GM10248 (cell line): Measurements from ENCODE around the gene CDH2.

Experiments used
- CTCF ChIA-PET: fragments of 300-600 bp; sonication (Branson Sonifier 250); formaldehyde crosslinking; extraction: SDS; loops from one replicate; lab custom pipeline; 2021; ENCODE audit warnings: antibody characterized with exemption; lab: Yijun Ruan, JAX
- POLR2A ChIA-PET: fragments of 350-650 bp; sonication (Branson Sonifier 250); formaldehyde crosslinking; extraction: SDS; loops from one replicate; lab custom pipeline; 2020; ENCODE audit warnings: antibody characterized with exemption; lab: Yijun Ruan, JAX
- DNase-seq: peaks from one replicate; pipeline ENCODE4 v3.0.0; 2012; ENCODE audit errors: extremely low spot score
- TF ChIP-seq, protein P1 (sequence below): IDR thresholded peaks from 2 replicates; pipeline ENCODE4 v1.5.1; 2012; ENCODE audit warnings: mild to moderate bottlenecking, low read depth; ENCODE audit errors: extremely low read depth, missing control alignments, control extremely low read depth

CDH2 gene

DNA sequence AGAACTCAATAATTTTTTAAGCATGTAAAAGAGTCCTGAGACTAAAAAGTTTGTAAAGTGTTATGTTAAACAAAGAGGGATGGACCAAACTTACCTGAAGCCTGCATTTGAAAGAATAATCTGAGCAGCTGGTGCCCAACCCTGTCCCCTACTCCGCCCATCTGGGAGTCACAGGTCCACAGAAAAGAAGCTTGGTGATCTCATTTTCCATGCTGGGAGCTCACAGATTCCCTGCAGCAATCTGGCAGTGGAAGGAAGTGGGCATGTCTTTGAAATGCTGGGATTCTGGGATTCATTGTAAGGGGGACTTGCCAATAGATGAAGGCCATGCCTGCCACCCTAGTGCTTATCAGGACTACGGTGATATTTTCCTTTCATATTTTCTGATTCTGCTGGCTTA, 17.9 kb downstream of the CDH2 start:
- ChIA-PET CTCF (no interaction called here), POLR2A (no interaction called here)
- no peak for DNase-seq
- TF ChIP-seq, protein P1, sequence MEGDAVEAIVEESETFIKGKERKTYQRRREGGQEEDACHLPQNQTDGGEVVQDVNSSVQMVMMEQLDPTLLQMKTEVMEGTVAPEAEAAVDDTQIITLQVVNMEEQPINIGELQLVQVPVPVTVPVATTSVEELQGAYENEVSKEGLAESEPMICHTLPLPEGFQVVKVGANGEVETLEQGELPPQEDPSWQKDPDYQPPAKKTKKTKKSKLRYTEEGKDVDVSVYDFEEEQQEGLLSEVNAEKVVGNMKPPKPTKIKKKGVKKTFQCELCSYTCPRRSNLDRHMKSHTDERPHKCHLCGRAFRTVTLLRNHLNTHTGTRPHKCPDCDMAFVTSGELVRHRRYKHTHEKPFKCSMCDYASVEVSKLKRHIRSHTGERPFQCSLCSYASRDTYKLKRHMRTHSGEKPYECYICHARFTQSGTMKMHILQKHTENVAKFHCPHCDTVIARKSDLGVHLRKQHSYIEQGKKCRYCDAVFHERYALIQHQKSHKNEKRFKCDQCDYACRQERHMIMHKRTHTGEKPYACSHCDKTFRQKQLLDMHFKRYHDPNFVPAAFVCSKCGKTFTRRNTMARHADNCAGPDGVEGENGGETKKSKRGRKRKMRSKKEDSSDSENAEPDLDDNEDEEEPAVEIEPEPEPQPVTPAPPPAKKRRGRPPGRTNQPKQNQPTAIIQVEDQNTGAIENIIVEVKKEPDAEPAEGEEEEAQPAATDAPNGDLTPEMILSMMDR: no peak

DNA sequence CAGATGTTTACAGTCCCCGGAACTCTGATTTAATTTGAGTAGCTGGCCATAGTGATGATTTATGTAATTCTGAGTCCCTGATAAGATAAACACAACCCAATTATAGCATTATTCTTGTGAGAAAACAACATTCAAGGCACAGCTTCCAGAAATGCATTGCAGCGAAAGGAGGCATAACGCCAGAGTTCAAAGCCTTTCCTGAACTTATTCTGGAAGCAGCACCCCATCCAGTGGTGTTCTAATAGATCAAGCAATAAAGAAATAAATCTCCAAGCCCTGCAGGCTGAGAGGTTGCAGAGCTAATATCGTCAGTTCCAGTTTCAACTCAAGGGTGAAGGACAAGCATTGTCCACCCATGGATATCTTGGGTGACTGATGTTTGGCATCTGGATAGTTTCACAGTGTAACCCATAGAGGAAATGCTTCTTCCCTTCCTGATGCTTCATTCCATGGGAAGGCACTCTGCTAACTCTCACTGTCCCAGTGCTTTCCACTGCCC, 18.8 kb downstream of the CDH2 start:
- TF ChIP-seq, protein P1: no peak
- ChIA-PET POLR2A (no interaction called here), CTCF (no interaction called here)
- DNase-seq: no peak

DNA sequence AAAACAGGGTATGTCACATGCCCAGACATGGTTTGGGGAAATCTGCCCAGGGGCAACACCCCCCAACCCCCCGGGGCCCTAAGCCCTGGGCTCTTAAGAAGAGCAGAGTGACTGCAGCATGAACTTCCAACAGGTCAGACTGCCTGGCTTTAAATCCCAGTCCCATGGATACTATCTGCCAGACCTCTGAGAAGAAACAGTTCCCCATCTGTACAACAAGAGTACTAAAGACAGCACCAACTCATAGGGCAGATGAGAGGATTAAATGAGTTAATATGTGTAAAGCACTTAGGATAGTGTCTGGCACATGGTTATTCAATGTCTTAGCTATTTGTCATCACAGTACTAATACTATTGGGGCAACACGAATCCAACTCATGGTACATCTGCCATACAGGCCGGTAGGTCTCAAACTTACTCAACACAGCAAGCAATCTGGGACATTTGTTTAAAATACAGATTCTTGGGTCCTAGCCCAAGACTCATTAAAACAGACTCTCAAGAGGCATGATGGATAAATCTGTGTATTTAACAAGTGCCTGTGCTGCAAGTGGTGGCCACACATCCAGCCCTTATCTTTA, 23.4 kb downstream of the CDH2 start:
- ChIA-PET POLR2A (no interaction called here), CTCF (interaction anchor here (0.9 kb wide), 1 partner anchor 16 kb away, joined by 3 read pairs; no protein-coding TSS in a partner anchor)
- TF ChIP-seq, protein P1: no peak
- DNase-seq: no peak

DNA sequence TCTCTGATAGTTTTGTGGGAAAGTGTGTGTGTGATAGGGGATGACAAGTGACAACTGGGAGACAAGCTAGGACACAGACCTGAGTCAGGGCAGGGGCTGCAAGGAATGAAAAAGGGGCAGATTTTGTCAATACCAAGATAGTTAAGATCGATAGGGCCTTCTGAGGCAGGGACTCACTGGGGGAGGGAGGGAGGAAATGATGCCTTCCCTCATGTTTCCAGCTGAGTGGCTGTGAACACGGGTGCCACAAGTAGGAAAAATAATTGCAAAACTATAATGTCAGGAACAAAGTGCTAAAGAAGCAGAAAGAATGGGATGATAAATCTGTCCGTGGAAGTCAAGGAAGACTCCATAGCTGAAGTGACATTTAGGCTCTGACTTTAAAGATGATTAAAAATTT, 24.2 kb downstream of the CDH2 start:
- ChIA-PET POLR2A (no interaction called here), CTCF (interaction anchor here (0.9 to 1.6 kb wide), 2 partner anchors 9 to 17 kb away, joined by 3 to 4 read pairs; no protein-coding TSS in a partner anchor)
- TF ChIP-seq, protein P1: no peak
- no peak for DNase-seq

DNA sequence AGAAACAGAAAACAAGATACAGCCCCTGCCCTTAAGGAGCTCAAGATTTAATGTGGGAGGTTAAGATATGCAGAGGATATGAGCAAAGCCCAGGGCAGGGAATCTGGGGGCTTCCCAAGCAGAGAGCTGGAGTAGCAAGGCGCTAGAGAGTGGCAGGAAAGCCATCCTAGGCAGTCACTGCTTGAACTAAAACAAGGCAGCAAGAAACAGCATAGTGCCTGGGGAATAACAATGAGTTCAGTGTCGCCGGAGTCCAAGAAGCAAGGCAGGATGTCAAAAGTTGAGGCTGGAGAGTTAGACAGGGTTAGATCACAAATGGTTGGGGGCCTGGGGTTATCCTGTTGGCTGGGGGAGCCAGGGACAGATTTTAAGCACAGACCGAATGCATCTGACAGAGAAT, 24.6 kb downstream of the CDH2 start:
- CTCF ChIA-PET: interaction anchor here (0.9 to 1.6 kb wide), 2 partner anchors 9 to 17 kb away, joined by 3 to 4 read pairs; no protein-coding TSS in a partner anchor

DNA sequence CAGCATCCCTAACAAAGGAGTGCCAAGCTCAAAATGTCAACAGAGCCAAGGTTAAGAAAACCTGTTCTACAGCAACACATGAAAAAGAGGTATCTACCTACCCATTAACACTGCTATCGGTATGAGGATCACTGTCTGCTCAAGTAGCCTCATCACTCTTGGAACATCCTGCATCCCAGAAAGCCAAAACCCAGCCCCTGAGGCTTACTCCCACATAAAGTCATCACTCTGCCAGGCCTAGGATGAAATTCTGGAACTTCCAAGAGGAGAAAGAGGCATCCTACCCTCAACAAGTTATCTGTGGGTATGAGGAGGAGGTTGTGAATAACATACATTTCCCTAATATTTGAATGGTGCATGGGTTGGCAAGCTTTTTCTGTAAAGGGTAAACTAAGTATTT, 25.5 kb downstream of the CDH2 start:
- POLR2A ChIA-PET: no interaction called here
- no peak for DNase-seq
- CTCF ChIA-PET: interaction anchor here (1.6 kb wide), 1 partner anchor 10 kb away, joined by 4 read pairs; no protein-coding TSS in a partner anchor
- TF ChIP-seq, protein P1: no peak

More for the DNA sequence above, 24.6 kb downstream of the CDH2 start:
- TF ChIP-seq, protein P1: no peak
- no peak for DNase-seq
- POLR2A ChIA-PET: no interaction called here
